Dendritic cell treated with granulocyte-macrophage colony-stimulating factor and Interleukin-4, amounts not matched to agents 40 ng/mL and 50 ng/mL, for 4 days (primary cell): ENCODE measurements around the gene TEN1.

Source experiments
- H3K27ac Mint-ChIP-seq: one replicate; pipeline ENCODE4 v1.8.0; 2022; ENCODE audit warnings: mild to moderate bottlenecking, mixed read lengths
- H3K27me3 Mint-ChIP-seq: one replicate; pipeline ENCODE4 v1.8.0; 2022; ENCODE audit warnings: mild to moderate bottlenecking, mixed read lengths
- H3K36me3 Mint-ChIP-seq: one replicate; pipeline ENCODE4 v1.8.0; 2022; ENCODE audit warnings: low read depth, mixed read lengths
- H3K4me1 Mint-ChIP-seq: one replicate; pipeline ENCODE4 v1.8.0; 2022; ENCODE audit warnings: low read depth, mixed read lengths
- H3K4me3 Mint-ChIP-seq: one replicate; pipeline ENCODE4 v1.8.0; 2022; ENCODE audit warnings: mild to moderate bottlenecking, moderate library complexity, mixed read lengths
- H3K9me3 Mint-ChIP-seq: one replicate; pipeline ENCODE4 v1.8.0; 2022; ENCODE audit warnings: mixed read lengths
- intact Hi-C: fragments of 100-400 bp; cut with micrococcal nuclease; formaldehyde crosslinking; loops from one replicate; pipeline ENCODE4 v1.15.0; 2022

TEN1 gene

GRCh38 chr17:75987041-75987440 lies 8.0 kb downstream of the TEN1 start:
- Mint-ChIP-seq H3K27ac (no peak overlapping the region), H3K4me1 (peaks cover 21% of the 10 kb centered on the region), H3K9me3 (no peaks in the 10 kb centered on the region), H3K4me3 (no peak overlapping the region), H3K27me3 (no peaks in the 10 kb centered on the region), H3K36me3 (peaks cover 22% of the 10 kb centered on the region)
- intact Hi-C loops: no loop called here

GRCh38 chr17:75991396-75991795 lies 12.4 kb downstream of the TEN1 start:
- Mint-ChIP-seq H3K27ac (peak overlapping the region; percentile 30), H3K4me3 (no peak overlapping the region), H3K4me1 (peaks cover 18% of the 10 kb centered on the region), H3K36me3 (peaks cover 52% of the 10 kb centered on the region), H3K9me3 (no peaks in the 10 kb centered on the region), H3K27me3 (no peaks in the 10 kb centered on the region)
- intact Hi-C loops: no loop called here

- Mint-ChIP-seq H3K9me3 (no peaks in the 10 kb centered on the region), H3K27me3 (no peaks in the 10 kb centered on the region), H3K36me3 (peaks cover 46% of the 10 kb centered on the region), H3K4me3 (no peak overlapping the region), H3K27ac (no peak overlapping the region), H3K4me1 (peaks cover 38% of the 10 kb centered on the region)
- intact Hi-C loops: no loop called here
These were observed 15.8 kb downstream of the TEN1 start for GRCh38 chr17:75994802-75995370.

DNA sequence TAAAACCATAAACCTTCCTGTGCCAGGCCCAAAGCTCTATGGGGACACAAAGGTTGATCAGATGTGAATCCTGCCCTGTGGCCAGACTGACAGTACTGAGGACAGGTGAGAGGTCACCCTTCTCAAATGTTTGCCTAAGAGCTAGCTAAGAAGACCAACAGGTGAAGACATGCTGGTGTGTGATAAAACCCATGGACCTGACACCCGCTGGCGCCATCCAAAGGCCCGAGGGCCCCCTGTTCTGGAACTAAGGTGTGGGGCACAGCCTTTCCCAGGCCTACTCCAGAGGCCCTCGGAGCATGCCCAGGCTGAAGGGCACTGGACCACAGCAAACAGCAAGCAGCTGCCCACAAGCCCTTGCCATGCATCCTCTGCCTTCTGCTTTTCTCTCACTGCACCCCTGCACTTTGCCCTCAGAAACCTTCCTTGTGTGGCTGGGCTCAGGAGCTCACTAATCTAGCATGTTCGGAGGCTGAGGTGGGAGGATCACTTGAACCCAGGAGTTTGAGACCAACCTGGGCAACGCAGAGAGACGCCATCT lies 16.4 kb downstream of the TEN1 start:
- no peaks in the 10 kb centered on the region for H3K9me3 Mint-ChIP-seq
- no peak overlapping the region for H3K27ac Mint-ChIP-seq
- intact Hi-C loops: no loop called here
- H3K27me3 Mint-ChIP-seq: no peaks in the 10 kb centered on the region
- peaks cover 38% of the 10 kb centered on the region for H3K4me1 Mint-ChIP-seq
- H3K36me3 Mint-ChIP-seq: peaks cover 46% of the 10 kb centered on the region
- no peak overlapping the region for H3K4me3 Mint-ChIP-seq

DNA sequence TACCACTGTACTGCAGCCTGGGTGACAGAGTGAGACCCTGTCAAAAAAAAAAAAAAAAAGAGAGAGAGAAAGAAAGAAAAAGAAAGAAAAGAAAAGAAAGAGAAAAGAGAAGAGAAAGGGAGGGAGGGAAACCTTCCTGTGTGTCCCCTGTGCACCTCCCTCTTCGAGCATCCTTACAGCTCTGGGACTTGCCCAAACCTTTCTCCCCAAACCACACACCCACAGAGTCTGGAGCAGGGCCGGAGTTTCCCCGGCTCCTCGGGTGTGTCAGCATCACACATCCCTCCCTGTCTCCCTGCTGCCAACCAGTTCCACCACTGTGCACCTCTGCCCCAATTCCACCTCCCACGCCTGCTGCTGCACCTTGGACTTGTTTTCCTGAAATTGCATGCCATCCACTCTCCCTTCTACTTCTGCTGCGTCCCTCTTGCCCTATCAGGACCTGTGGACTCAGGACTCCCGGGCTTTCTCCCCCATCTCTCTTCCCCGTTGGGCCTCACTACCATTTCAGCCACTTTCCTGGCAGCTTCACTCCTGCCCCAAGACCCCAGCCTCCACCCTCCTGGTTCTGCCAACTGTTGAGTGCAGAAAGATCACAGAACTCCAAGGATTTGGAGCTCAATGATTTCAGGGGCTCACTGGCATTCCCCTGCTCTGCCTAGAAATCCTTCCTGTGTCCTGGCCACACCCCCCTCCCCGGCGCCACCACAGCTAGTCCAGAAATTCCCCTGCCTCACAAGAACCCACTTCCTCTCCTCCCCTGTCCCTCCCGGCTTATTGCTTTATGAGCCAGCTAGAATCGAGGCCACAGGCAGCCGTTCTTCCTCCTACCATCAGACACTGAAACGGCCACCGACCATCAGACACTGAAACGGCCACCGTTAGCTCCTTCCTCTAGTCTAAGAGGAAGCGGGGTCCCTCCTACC lies 17.9 kb downstream of the TEN1 start:
- peak overlapping the region; percentile 90 for H3K27ac Mint-ChIP-seq
- peaks cover 48% of the 10 kb centered on the region for H3K36me3 Mint-ChIP-seq
- H3K27me3 Mint-ChIP-seq: no peaks in the 10 kb centered on the region
- H3K4me1 Mint-ChIP-seq: peaks cover 31% of the 10 kb centered on the region
- peak overlapping the region; percentile 73 for H3K4me3 Mint-ChIP-seq
- intact Hi-C loops: no loop called here
- H3K9me3 Mint-ChIP-seq: no peaks in the 10 kb centered on the region

DNA sequence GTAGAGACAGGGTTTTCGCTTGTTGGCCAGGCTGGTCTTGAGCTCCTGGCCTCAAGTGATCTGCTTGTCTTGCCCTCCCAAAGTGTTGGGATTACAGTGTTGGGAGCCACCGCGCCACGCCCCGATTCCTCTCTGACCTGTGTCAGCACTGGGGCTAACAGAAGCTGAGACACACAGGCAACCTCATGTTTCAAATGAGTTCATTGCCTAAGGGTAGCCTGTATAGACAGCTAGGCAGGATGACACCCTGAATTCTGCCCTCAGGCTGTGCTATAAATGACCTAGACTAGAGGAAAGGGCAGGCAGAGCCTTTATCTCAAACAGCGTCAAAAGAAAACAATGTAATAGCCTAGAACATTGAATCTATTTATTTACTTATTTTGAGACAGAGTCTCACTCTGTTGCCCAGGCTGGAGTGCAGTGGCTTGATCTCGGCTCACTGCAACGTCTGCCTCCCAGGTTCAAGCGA lies 19.3 kb downstream of the TEN1 start:
- intact Hi-C loops: no loop called here
- H3K27ac Mint-ChIP-seq: peak overlapping the region; percentile 90
- no peak overlapping the region for H3K4me3 Mint-ChIP-seq
- H3K4me1 Mint-ChIP-seq: peaks cover 28% of the 10 kb centered on the region
- H3K9me3 Mint-ChIP-seq: no peaks in the 10 kb centered on the region
- peaks cover 48% of the 10 kb centered on the region for H3K36me3 Mint-ChIP-seq
- no peaks in the 10 kb centered on the region for H3K27me3 Mint-ChIP-seq

DNA sequence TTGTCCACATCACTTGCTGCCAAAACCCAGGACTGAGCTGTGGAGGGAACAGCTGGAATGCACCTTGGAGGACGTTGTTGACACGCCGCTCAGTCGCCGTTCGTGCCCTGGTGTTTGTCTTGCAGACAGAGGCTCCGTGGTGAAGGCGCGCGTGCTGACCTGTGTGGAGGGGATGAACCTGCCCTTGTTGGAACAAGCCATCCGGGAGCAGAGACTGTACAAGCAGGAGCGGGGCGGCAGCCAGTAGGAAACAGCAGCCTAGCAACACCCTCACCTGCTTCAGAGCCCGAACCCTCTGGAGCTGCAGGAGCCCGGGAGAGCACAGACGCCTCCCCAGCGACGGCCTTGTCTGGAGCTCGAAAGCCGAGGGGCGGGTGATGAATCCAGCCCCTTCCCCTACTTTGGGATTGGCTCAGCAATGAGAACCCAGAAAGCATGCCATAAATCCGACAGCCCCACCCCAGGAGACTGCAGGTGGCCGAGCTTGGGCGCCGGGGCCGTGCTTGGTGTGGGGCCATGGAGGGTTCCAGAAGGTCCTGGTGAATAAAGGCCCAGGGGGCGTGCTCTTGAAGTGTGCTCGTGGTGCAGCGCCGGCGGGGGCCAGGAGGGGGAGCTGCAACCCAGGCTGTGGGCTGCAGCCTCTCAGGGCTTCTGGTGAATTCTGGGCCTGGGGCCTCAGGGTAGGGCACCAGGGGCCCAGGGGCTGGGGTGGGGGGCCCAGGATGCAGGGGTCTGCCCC lies 21.1 kb downstream of the TEN1 start:
- Mint-ChIP-seq H3K27me3 (no peaks in the 10 kb centered on the region), H3K9me3 (no peaks in the 10 kb centered on the region), H3K4me3 (no peak overlapping the region), H3K36me3 (peaks cover 49% of the 10 kb centered on the region), H3K27ac (no peak overlapping the region), H3K4me1 (peaks cover 29% of the 10 kb centered on the region)
- intact Hi-C loops: no loop called here

DNA sequence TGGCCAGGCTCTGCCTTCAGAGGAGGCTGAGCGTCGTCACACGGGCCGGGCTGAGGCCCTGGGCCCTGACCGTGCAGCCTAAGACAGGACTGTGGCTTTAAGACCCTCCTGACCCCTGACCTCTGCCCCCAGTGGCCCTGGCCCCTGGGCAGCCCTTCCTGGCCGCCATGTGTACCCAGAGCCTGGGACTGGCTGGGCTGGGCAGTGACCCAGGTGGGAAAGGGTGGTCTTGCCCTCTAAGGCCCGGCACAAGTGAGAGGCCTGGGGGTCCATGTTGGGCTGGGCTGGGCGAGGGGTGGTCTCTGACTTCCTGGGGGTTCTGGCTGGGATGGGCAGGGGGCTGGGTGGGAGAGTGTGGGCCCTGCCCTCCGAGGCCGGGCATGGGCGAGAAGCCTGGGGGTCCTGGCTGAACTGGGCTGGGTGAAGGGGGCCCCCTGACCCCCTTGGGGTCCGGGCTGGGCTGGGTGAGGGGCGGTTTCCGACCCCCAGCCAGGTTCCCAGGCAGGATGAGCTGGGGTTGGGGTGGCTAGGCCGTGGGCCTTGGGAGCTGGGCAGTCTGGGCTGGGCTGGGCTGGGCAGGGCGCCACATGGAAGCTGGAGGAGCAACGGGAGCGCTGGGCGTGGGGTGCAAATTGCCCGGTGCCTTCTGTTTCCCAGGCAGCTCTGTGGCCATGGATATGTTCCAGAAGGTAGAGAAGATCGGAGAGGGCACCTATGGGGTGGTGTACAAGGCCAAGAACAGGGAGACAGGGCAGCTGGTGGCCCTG lies 21.9 kb downstream of the TEN1 start, which contains the start of gene CDK3:
CDK3 (plus strand) TSS at position 101 of the 767 bp plus-strand sequence; CDS start at position 672, 571 bp downstream.
- H3K27ac Mint-ChIP-seq: no peak within 1 kb of the TSS
- no peak within 1 kb of the TSS for H3K4me3 Mint-ChIP-seq
- intact Hi-C loops: no loop called here

GRCh38 chr17:76002100-76002499 lies 23.1 kb downstream of the TEN1 start:
- Mint-ChIP-seq H3K27me3 (no peaks in the 10 kb centered on the region), H3K4me3 (no peak overlapping the region), H3K36me3 (peaks cover 51% of the 10 kb centered on the region), H3K27ac (no peak overlapping the region), H3K9me3 (no peaks in the 10 kb centered on the region), H3K4me1 (peaks cover 19% of the 10 kb centered on the region)
- intact Hi-C loops: no loop called here

More for the DNA sequence above, 21.9 kb downstream of the TEN1 start, which contains the start of gene CDK3:
- Mint-ChIP-seq H3K9me3 (no peaks in the 10 kb centered on the region), H3K36me3 (peaks cover 51% of the 10 kb centered on the region), H3K27me3 (no peaks in the 10 kb centered on the region), H3K4me1 (peaks cover 30% of the 10 kb centered on the region)

DNA sequence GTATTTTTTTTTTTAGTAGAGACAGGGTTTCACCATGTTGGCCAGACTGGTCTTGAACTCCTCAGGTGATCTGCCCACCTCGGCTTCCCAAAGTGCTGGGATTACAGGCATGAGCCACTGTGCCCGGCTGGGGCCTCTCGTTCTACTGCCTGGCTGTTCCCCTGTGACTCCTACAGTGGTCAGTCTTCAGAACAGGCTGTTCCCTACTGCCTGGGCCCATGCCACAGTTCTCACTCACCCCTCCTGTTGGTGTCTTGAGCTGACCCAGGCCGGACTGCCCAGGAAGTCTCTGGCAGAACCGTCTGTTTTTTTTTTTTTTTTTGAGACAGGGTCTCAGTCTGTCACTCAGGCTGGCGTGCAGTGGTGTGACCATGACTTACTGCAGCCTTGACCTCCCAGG lies 24.9 kb downstream of the TEN1 start:
- Mint-ChIP-seq H3K9me3 (no peaks in the 10 kb centered on the region), H3K27me3 (no peaks in the 10 kb centered on the region), H3K4me1 (peaks cover 6% of the 10 kb centered on the region), H3K4me3 (no peak overlapping the region), H3K36me3 (peaks cover 51% of the 10 kb centered on the region), H3K27ac (no peak overlapping the region)
- intact Hi-C loops: no loop called here

DNA sequence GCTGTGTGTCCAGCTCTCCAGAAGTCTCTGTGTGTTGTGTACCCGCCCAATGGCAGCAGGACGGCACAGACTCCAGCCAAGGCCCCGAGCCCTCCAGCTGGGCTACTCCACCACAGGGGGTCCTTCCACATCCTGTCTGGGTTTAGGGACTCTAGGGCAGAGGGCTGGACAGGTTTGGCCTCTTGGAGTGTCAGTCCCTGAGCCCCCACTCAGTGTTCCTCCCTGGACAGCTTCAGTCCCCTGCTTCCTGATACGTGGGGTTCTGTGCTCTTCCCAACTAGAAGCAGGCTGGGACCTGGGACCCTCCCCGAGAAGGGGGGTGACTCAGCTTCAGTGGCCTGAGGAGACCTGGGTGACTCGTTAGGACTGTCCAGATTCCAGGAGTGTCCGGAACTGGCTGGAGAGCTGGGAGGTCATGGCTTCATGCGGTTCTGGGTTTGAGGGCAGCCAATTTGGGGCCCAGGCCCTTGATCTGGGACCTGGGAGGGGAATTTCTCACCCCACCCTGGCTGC lies 25.8 kb downstream of the TEN1 start:
- Mint-ChIP-seq H3K36me3 (peaks cover 51% of the 10 kb centered on the region), H3K27ac (no peak overlapping the region), H3K27me3 (no peaks in the 10 kb centered on the region), H3K4me1 (peaks cover 6% of the 10 kb centered on the region), H3K9me3 (no peaks in the 10 kb centered on the region), H3K4me3 (no peak overlapping the region)
- intact Hi-C loops: loop anchor here (1.0 kb wide), 1 partner anchor 100 kb away; no protein-coding TSS in a partner anchor

DNA sequence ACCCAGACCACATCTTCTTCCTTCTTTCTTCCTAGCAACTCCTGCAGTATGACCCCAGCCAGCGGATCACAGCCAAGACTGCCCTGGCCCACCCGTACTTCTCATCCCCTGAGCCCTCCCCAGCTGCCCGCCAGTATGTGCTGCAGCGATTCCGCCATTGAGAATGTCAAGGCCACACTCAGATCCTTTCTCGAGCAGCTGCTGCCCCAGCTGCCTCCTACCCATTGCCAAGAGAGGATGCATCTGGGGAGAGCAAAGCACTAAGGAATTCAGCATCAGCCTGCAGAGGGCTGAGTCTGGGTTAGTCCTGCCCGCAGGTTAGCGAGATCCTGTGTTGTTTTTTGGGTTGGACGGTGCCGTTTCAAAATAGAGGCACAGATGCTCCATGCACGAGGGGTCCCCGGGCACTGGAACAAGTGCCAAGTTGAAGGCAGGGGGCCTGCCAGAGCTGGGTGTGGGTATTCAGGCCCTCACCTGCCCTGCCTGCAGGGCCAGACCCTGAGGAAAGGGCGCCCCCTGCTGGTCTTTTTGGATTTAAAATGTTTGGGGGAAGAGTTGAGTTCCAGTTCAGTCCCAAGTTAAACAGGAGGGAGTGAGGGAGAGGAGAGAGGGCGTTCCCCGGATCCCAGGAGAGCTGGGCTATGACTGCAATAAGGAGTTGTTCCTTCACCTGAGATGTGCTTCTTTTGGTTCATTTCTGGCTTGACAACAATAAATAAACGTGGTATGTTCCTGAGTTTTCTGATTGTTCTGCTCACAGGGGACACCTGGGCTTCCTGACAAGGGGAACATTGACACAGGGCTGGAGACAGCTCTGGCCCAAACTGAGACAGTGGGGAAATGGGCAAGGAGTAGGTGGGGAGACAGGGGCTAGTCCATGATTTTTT lies 26.5 kb downstream of the TEN1 start:
- no peak overlapping the region for H3K27ac Mint-ChIP-seq

More for the DNA sequence above, 26.5 kb downstream of the TEN1 start:
- Mint-ChIP-seq H3K4me1 (peaks cover 6% of the 10 kb centered on the region), H3K9me3 (no peaks in the 10 kb centered on the region), H3K36me3 (peaks cover 51% of the 10 kb centered on the region), H3K4me3 (no peak overlapping the region), H3K27me3 (no peaks in the 10 kb centered on the region)
- intact Hi-C loops: loop anchor here (1.0 kb wide), 1 partner anchor 100 kb away; no protein-coding TSS in a partner anchor
